Muscle of leg (tissue), 11 donors: ENCODE measurements around the gene VPS41. TPM values are rescaled to one million over a fixed set of nuclear protein-coding genes. Genes with fewer than 3 reads are reported as not detected.
A peak's percentile ranks its signal among the peaks of the same experiment; 100 is the strongest.

Source experiments
- DNase-seq: peaks from one replicate; pipeline ENCODE4 v3.0.0; 2013
- H3K27ac ChIP-seq: one replicate; pipeline ENCODE4 v1.5.1; 2013; ENCODE audit warnings: mild to moderate bottlenecking, low read length, control low read depth
- H3K27me3 ChIP-seq: one replicate; pipeline ENCODE4 v1.6.1; 2013; ENCODE audit warnings: low read length; ENCODE audit not compliant: control insufficient read depth, insufficient read depth
- H3K36me3 ChIP-seq: one replicate; pipeline ENCODE4 v1.6.1; 2013; ENCODE audit warnings: low read length; ENCODE audit not compliant: control insufficient read depth, insufficient read depth
- H3K4me1 ChIP-seq: one replicate; pipeline ENCODE4 v1.6.1; 2013; ENCODE audit warnings: low read length; ENCODE audit not compliant: control insufficient read depth, insufficient read depth
- H3K4me3 ChIP-seq: one replicate; pipeline ENCODE4 v1.5.1; 2013; ENCODE audit warnings: low read length, control low read depth
- H3K9me3 ChIP-seq: replicated peaks from 2 replicates; pipeline ENCODE4 v1.6.1; 2013; ENCODE audit warnings: low read depth, low read length; ENCODE audit not compliant: control insufficient read depth
- WGBS: methylation state at CpG from one replicate; pipeline ENCODE4 v1.1.5; 2013; ENCODE audit warnings: missing lambda C conversion rate; ENCODE audit not compliant: insufficient coverage; 5-methylcytosine and 5-hydroxymethylcytosine counted together
- polyA plus RNA-seq, 8 donors: library from polyadenylated mRNA; unstranded; fragments of 120-200 nt; gene quantifications; one replicate each; pipeline versions ENCODE4 v1.2.1 to v1.2.3, GENCODE V29; 2013; ENCODE audit warnings: inconsistent platforms in 1 of 8, low replicate concordance in 1 of 8; ENCODE audit not compliant: insufficient read length in 8 of 8, insufficient read depth in 1 of 8
- total RNA-seq: library from RNA; stranded (reverse); fragments of 120-200 nt; gene quantifications from one replicate; pipeline ENCODE4 v1.2.4, GENCODE V29; 2013

VPS41 gene
- total and polyA plus RNA-seq, 9 donors: 25.7 to 40.7 (median 32.6) TPM

DNA sequence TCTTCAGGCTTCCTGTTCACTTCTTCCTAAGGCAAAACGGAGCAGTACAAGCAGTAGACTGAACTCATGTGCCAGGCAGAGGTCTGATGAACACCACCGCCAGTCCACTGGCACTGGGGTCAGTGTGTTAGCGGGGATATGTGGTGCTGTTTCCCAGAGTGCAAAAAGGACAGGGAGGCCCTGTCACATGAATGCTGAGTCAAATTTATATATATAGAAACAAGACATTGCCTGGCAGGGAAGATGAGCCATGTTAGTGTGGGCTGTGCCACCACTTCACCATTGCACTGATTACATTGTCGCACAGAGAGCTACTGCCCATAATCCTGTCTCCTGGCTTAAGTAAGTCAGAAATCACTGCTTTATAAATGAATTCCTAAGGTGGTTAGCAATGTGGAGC, 155.6 kb downstream of the VPS41 start:
- no peak for DNase-seq
- no peak overlapping the region for H3K27ac ChIP-seq
- H3K9me3 ChIP-seq: no peaks in the 10 kb centered on the region
- 88% methylated on average over 2 of the region's 4 CpGs for WGBS
- peaks cover 15% of the 10 kb centered on the region for H3K36me3 ChIP-seq
- H3K27me3 ChIP-seq: no peaks in the 10 kb centered on the region
- H3K4me3 ChIP-seq: no peak overlapping the region
- no peaks in the 10 kb centered on the region for H3K4me1 ChIP-seq

DNA sequence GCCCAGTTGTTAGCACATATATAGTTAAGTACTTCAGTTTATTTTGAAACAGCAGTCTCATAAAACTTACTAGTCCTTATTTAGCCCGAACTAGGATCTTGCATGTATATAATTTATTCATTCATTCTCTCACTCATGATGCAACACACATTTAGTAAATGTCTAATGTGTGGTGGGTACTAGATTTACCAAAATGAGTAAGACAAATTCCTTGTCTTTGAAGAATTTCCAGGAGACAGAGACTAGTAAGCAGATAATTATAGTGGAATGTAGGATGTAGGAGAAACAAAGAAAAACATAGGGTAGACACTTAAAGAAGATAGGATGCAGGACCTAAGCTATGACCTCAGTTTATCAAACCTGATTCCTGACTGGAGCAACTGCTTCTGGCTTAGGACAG, 157.6 kb downstream of the VPS41 start:
- no CpG with 5 or more reads among the region's 1 CpG for WGBS
- Histone ChIP-seq H3K9me3 (no peaks in the 10 kb centered on the region), H3K27ac (no peak overlapping the region), H3K4me1 (no peaks in the 10 kb centered on the region), H3K36me3 (peaks cover 19% of the 10 kb centered on the region), H3K27me3 (no peaks in the 10 kb centered on the region), H3K4me3 (no peak overlapping the region)
- DNase-seq: no peak

DNA sequence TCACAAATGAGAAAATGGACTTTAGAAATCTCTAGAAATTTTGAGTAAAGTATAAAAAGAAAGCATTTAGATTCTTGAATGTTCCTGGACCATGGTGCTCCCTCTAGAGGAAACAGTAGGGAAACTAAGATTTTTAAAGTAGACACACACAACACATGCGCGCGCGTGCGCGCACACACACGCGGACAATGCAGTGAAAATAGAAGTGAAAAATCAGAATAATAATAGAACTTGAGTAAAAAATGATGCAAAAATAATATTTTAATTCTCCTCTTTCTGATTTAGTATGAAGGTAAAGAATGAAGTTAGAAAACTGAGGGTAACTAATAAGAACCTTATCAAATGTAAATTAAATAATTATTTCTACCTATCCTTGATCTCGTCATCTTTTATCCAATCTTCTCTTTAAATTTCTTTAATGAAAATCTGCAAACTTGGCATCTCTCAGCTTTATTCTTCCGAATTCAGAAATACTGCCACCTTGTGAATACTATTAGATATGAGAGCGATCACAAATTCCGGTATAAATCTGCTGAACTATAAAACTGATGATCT, 160.9 kb downstream of the VPS41 start:
- Histone ChIP-seq H3K36me3 (peaks cover 12% of the 10 kb centered on the region), H3K4me3 (no peak overlapping the region), H3K9me3 (no peaks in the 10 kb centered on the region), H3K27me3 (no peaks in the 10 kb centered on the region), H3K4me1 (no peaks in the 10 kb centered on the region), H3K27ac (no peak overlapping the region)
- WGBS: no CpG with 5 or more reads among the region's 12 CpGs
- DNase-seq: peak; percentile 33

DNA sequence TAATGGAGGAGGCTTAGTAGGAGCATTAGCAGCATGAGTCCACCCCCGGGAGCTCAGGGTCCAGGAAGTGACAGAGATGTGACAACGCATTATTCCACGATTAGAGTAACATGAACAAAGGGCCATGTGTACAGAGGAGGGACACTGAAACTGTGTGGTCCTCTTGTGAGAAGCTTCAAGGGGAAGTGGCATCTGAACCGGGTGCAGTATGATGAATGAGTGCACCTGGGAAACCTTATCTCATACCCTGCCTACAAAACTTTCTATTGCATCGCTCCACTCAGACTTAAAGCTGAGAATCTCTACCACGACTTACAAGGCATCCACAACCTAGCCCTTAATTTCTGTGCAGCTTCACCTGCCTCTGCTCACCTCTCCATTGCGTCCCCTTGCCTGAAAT, 162.6 kb downstream of the VPS41 start:
- Histone ChIP-seq H3K9me3 (no peaks in the 10 kb centered on the region), H3K27me3 (no peaks in the 10 kb centered on the region), H3K4me1 (no peaks in the 10 kb centered on the region), H3K4me3 (no peak overlapping the region), H3K36me3 (peaks cover 5% of the 10 kb centered on the region), H3K27ac (no peak overlapping the region)
- 94% methylated on average over 5 of the region's 7 CpGs for WGBS
- DNase-seq: no peak

DNA sequence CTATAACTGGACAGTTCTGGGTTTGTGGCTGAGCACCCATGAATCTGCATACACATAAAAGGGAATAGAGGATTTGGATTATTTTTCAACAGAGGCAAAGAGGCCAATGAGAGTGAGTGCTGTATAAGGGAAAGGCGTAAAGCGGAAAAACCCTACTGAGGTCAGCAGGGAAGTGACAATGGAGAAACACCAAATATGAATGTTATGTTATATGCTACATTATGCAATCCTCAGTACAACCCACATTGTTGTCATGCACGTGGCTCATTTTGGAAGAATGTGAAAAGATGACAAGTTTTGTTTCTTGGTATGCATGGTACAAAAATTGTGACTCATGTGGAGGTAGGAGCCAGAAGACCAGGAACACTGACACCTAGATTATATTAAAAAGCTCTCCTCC, 164.2 kb downstream of the VPS41 start:
- no CpG with 5 or more reads among the region's 3 CpGs for WGBS
- Histone ChIP-seq H3K4me1 (no peaks in the 10 kb centered on the region), H3K4me3 (no peak overlapping the region), H3K27me3 (no peaks in the 10 kb centered on the region), H3K9me3 (no peaks in the 10 kb centered on the region), H3K36me3 (peaks cover 10% of the 10 kb centered on the region), H3K27ac (no peak overlapping the region)
- no peak for DNase-seq

DNA sequence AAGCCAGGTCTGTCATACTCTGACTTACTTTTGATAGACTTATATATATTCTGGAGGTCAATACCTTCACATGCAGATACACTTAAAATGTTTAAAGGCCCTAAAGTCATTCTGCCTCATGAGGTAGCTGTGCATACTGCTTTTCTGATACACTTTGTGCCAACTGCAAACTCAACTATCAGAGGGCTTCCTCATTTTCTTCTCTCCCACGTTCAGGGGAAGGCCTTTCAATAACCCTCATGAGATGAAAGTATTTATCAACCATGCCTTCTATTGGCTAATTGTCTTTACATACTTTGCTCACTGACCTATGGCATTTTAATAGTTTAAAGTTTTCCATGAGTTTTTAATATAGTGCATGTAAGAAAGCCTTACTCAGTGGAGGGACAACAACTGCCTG, 165.1 kb downstream of the VPS41 start:
- Histone ChIP-seq H3K4me1 (no peaks in the 10 kb centered on the region), H3K27me3 (no peaks in the 10 kb centered on the region)

DNA sequence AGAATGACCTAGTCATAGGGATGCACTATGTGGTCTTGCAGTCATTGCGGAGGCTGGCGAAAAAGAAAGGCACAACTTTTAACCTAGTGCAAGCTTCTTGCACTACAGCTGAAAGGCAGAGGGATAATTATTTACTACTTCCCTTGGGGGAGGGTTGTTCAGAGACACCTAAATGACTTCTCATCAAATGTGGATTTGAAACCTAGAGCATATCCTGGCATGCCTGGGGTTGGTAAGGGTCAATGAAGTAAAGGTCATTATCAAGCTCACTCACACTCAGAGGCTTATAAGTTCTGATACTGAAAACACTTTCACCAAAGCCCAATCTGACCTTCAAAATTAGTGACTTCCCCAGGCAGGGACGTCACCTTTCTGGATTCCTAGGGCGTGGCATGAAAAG, 168.9 kb downstream of the VPS41 start:
- Histone ChIP-seq H3K27ac (no peak overlapping the region), H3K9me3 (no peaks in the 10 kb centered on the region), H3K36me3 (peaks cover 5% of the 10 kb centered on the region), H3K4me3 (no peak overlapping the region), H3K4me1 (peaks cover 4% of the 10 kb centered on the region), H3K27me3 (no peaks in the 10 kb centered on the region)
- WGBS: 87% methylated on average over 2 of the region's 4 CpGs
- no peak for DNase-seq

More for the DNA sequence above, 165.1 kb downstream of the VPS41 start:
- Histone ChIP-seq H3K4me3 (no peak overlapping the region), H3K36me3 (peaks cover 10% of the 10 kb centered on the region), H3K27ac (no peak overlapping the region), H3K9me3 (no peaks in the 10 kb centered on the region)
- WGBS: no CpG with 5 or more reads among the region's 1 CpG
- DNase-seq: no peak

DNA sequence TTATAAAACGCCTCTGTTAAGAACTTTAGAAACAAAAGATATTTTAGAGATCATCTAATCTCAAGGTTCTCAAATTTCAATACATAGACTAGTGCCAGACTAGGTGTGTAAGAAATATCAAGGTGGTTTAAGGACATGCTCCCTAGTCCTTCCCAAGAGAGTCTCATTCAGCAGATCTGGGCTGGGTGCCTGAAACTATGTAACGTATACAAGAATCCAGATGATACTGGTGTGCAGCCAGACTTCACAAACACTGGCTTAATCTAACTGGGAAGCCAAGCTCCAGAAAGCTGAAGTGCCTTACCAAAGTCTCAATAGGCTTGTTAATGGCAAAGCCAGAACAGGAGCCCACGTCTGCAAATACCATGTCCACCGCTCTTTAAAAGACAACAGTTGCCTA, 172.9 kb downstream of the VPS41 start:
- 17% methylated on average over 3 of the region's 4 CpGs for WGBS
- H3K27me3 ChIP-seq: no peaks in the 10 kb centered on the region
- H3K4me1 ChIP-seq: peaks cover 4% of the 10 kb centered on the region
- no peaks in the 10 kb centered on the region for H3K9me3 ChIP-seq
- DNase-seq: peak; percentile 84
- peaks cover 5% of the 10 kb centered on the region for H3K36me3 ChIP-seq
- no peak overlapping the region for H3K4me3 ChIP-seq
- H3K27ac ChIP-seq: no peak overlapping the region

DNA sequence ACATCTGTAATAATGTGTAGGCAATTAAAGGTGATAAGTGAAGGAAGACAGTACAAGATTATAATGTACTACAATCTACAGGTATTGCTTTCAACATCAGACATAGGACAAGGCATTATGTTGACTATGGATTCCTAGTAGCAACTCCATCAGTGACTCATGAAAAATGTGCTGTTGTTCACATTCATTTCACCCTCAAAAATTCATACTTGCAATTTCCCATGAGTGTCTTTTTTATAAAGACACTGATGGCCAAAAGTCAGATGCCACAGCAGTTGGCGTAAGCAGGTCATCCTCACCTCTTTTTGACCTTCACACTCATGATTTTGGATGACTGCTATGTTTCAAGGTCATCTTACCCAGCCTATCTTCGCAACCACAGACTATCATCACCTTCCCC, 177.8 kb downstream of the VPS41 start:
- no peak for DNase-seq
- peaks cover 16% of the 10 kb centered on the region for H3K36me3 ChIP-seq
- H3K27me3 ChIP-seq: no peaks in the 10 kb centered on the region
- no peaks in the 10 kb centered on the region for H3K9me3 ChIP-seq
- no peak overlapping the region for H3K27ac ChIP-seq
- H3K4me3 ChIP-seq: no peak overlapping the region
- H3K4me1 ChIP-seq: peaks cover under 1% of the 10 kb centered on the region
- 88% methylated on average over 2 of the region's 2 CpGs for WGBS

DNA sequence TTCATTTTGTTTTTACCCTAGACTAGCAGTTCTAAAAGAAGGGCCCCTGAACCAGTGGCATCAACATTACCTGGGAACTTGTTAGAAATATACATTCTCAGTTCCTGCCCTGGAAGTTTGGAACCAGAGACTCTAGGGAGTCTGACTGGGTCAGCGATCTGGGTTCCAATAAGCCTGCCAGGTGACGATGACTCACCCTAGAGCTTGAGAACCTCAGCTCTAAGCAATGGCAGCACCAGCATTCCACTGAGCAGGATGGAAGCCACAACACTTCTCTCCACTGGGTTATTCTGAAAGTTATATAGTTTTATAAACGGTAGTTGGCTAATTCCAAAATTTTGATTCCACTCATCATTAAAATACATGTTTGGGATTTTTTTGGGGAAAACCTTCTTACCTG, 180.8 kb downstream of the VPS41 start:
- Histone ChIP-seq H3K4me1 (no peaks in the 10 kb centered on the region), H3K4me3 (no peak overlapping the region), H3K27me3 (no peaks in the 10 kb centered on the region), H3K36me3 (peaks cover 29% of the 10 kb centered on the region), H3K27ac (no peak overlapping the region), H3K9me3 (no peaks in the 10 kb centered on the region)
- 100% methylated on average over 1 of the region's 3 CpGs for WGBS
- no peak for DNase-seq
